GM18507 (cell line): ENCODE data around the gene XXYLT1.
"Not testable (repeated sequence)": the region's sequence is repeated elsewhere in the genome, so short reads cannot be mapped to it uniquely, and the experiment has no call there.

ENCODE experiments used
- DNase-seq: peaks from one replicate; pipeline ENCODE4 v3.0.0; 2011; ENCODE audit warnings: low read depth; ENCODE audit not compliant: insufficient read length; ENCODE audit errors: extremely low spot score
- FAIRE-seq: peaks from 2 replicates; lab custom pipeline; 2011; peaks lifted over from hg19 to GRCh38; lab: Jason Lieb, UNC

XXYLT1 gene

GRCh38 chr3:195236801-195237570, 34.0 kb downstream of the XXYLT1 start:
- DNase-seq (no peak), FAIRE-seq (no peak)

GRCh38 chr3:195236076-195236798, 34.7 kb downstream of the XXYLT1 start:
- no peak for FAIRE-seq
- DNase-seq, result no peak

DNA sequence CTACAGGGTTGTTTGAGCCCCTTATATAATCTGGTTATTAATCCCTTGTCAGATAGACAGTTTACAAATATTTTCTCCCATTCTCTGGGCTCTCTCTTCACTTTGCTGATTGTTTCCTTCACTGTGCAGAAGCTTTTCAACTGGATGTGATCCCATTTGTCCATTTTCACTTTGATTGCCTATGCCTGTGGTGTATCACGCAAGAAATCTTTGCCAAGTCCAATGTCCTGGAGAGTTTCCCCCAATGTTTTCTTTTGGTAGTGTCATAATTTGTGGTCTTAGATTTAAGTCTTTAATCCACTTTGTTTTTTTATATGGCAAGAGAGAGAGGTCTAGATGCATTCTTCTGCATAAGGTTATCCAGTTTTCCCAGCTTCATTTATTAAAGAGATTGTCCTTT, 40.7 kb downstream of the XXYLT1 start:
- DNase-seq, result no peak
- no peak for FAIRE-seq

DNA sequence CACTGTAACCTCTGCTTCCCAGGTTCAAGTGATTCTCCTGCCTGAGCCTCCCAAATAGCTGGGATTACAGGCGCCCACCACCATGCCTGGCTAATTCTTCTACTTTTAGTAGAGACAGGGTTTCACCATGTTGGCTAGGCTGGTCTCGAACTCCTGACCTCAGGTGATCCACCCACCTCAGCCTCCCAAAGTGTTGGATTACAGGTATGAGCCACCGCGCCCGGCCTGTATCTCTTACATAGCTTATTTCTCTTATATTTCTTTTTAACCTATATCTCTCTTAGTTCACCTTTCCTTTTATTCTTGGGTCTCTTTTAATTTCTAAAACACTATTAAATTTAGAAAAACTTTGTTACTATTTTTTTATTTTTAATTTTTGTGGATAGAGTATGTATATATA, 42.1 kb downstream of the XXYLT1 start:
- not testable (repeated sequence) for FAIRE-seq, DNase-seq

GRCh38 chr3:195227871-195228270, 43.1 kb downstream of the XXYLT1 start:
- DNase-seq, result no peak
- no peak for FAIRE-seq

- no peak for FAIRE-seq
- DNase-seq, result no peak
These were observed 44.0 kb downstream of the XXYLT1 start for GRCh38 chr3:195226900-195227447.

- no peak for DNase-seq
- FAIRE-seq, result no peak
These were observed 44.5 kb downstream of the XXYLT1 start for GRCh38 chr3:195226445-195226844.

DNA sequence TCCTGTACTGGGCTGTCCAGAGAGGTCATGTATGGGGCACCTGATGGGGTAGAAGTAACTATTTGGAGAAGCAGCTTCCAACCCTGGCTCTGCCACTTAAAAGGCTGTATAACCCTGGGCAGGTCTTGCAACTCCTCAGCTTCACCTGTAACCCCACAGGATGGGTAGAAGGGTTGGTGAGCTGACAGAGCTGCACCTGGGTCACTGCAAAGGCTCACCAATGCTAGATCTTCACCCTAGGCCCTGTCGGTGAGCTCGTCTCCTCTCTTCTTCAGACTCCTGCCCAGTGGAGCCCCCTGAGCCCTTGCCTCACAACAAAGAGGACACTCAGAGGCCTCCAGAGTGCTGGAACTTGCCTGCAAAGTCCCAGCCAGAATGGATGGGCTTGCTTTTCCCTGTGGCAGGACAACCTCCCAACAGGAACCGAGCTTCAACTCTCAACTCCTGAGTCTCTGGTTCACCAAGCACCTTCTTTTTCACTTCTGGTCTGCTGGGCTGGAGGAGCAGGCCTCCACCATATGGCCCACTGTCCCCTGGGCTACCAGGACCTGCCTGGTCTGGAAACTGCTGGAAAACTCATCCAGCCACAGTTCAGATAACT, 45.9 kb downstream of the XXYLT1 start:
- FAIRE-seq (no peak), DNase-seq (no peak)

GRCh38 chr3:195224156-195224979, 46.6 kb downstream of the XXYLT1 start:
- FAIRE-seq, result no peak
- no peak for DNase-seq

DNA sequence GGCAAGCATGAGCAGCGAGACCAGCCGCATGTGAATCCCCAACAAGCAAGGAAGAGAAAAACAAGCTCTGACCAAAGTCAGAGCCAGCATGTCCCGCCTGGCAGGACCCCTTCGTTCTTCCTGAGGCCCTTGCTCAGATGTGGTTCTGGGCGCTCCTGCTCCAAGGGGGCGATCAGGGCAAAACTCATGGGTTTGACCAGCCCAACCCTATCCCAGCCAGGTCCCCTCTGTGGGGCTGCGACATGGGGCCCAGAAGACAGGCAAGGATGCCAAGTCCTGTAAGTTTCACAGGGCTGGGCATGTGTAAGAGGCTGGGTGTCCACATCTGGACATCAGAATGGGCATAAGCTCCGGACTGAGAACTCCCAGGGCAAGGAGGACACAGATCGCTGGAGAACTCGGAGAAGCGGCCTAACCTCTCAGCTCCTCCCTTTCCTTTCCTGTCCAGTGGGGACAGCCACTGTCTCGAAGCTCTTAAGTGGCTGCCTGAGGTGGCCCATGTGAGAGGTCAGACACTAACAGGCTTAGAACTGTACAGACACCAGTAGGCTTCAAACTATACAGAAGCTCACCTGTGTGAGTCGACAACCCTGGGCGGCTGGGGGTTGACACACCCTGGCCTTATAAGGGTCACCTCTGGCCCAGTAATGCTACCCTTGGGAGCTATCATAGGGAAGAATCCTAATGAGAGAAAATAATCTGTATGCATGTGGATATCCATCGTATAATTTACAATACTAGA, 48.9 kb downstream of the XXYLT1 start:
- DNase-seq (no peak), FAIRE-seq (no peak)

DNA sequence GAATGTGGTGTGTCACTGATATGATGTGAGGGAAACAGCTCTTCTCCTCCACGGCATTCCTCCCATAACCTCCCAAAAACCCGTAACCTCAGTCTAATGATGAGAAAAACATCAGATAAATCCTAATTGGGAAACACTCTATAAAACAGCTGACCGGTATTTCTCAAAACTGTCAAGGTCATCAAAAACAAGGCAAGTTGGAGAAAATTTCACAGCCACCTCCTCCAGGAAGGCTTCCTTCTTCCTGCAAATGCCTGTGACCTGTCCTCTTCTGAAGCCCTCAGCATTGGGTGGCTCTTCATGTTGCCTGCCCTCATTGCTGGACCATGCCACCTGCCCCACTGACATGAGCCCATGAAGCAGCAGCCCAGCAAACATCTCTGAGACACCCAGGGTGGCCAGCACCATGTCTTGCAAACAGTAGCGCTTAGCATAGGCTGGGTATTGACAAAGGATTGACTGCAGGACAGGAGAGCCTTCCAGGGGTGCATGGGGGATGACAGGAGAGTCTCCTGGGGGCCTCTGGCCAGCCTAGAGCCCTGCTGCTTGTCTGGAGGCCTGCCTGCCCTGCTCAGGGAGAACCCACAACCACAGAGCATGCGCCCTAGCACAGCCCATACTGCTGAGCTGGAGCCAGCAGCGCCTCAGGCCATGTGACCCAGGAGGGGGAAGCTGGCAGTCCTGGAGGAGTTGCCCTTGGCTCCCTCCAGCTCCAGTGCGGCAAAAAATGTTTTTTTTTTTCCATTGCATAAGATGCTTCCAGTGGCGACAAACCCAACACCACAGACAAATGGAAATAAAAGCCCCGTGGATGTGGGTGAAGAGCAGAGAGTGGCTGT, 49.7 kb downstream of the XXYLT1 start:
- no peak for DNase-seq

DNA sequence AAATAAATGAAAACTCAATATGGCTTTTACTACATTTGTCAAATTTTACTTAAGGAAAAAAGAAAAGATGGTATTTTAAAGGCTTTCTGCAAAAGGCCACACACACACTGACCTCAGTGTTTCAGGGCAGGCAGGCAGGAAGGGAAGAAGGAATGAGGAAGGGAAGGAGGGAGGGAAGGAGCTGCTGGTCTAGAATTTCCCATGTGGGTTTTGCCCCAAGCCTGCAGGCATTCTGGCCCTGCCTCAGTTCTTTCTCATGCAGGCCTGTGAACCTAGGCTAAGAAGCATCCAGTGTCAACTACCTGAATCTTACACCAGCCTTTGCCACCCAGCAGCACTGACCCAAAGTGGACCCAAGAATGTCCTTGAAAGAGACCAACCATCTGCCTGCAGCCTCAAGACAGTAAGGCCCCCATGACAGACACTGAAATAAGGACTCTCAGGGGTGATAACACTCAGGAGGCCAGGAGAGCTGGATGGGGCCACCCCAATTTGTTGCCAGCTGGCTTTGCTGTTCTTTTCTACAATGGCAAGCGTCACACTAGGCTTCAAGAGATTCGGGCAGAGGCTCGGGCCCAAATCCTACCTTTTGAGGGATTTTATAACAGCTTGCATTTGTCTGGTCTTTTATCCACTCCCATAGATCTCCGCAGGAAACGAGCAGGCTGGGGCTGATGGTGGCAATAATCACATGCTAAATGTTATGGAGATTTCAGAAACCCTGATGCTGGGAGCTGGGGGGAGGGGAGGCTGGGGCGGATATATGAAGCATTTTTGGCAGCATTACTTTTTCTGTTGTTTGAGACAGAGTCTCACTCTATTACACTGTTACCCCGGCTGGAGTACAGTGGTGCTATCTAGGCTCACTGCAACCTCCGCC, 51.4 kb downstream of the XXYLT1 start:
- FAIRE-seq, result no peak
- no peak for DNase-seq

More for the DNA sequence above, 49.7 kb downstream of the XXYLT1 start:
- no peak for FAIRE-seq

- DNase-seq, FAIRE-seq: not testable (repeated sequence)
These were observed 52.6 kb downstream of the XXYLT1 start for GRCh38 chr3:195218331-195218730.

GRCh38 chr3:195215576-195215975, 55.4 kb downstream of the XXYLT1 start:
- not testable (repeated sequence) for DNase-seq, FAIRE-seq

GRCh38 chr3:195214381-195214780, 56.6 kb downstream of the XXYLT1 start:
- no peak for FAIRE-seq
- no peak for DNase-seq

DNA sequence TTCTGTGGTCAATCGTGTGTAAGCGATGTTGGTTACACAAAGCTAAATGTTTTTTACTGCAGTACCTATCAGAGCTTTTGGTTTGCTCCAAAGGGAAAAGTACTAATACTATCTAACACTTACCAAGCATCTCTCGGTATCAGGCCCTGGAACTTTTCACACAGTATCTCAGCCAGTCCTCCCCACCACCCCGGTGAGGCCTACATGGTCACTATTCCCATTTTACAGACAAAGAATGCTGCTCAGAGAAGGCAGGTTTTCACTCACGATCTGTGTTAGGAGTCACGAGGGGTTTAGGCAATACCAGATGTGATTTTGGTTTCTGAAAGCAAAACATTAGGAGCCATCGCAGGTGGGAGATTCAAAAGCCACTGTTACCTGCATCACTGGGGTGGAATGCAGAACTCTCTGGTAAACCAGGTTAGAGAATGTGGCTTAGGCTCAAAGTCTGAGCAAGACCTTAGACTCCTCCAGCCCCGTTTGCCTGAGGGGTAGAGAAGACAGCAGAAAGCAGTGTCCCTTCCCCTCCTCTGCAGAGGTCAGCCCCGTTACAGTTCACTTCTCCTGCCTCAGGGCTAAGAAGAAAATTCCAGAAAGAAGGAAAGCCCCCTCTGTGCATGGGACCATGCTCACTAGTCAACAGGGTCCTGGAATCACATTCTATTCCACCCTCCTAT, 57.2 kb downstream of the XXYLT1 start:
- no peak for DNase-seq
- no peak for FAIRE-seq
